ENCODE measurements around the gene ACOX2. TPM values are rescaled to one million over a fixed set of nuclear protein-coding genes. Genes with fewer than 3 reads are reported as not detected.

ACOX2 gene
- total and polyA plus RNA-seq, 2 donors (not counting 3 experiments of a cell fraction or from before 2014, with no cell fraction given): 1.5 to 10.5 TPM

- ChIA-PET POLR2A (interaction anchor here (0.6 kb wide), 1 partner anchor 93 kb away, joined by 7 read pairs; no protein-coding TSS in a partner anchor), CTCF (interaction anchor here (0.8 to 1.4 kb wide), 5 partner anchors 34 to 220 kb away, joined by 3 to 9 read pairs (median 5); partner anchors contain the start of genes HTD2, KCTD6 and RPP14)
- Histone ChIP-seq H4K20me1 (replicated peaks; ENCODE audit: control insufficient read depth, extremely low read depth, insufficient read depth, low read length) (no peaks in the 10 kb centered on the region), H3K27me3 (ENCODE audit: control insufficient read depth in 2 of 2, insufficient read depth in 2 of 2, low read length in 2 of 2) (no peaks in the 10 kb centered on the region), H3K27ac (ENCODE audit: insufficient read depth, low read depth, low read length) (no peak overlapping the region), H2AFZ (ENCODE audit: low read depth, low read length) (no peak overlapping the region), H3K4me2 (ENCODE audit: insufficient read depth, low read length) (no peak overlapping the region), H3K9me1 (replicated peaks; ENCODE audit: control insufficient read depth, extremely low read depth, insufficient read depth, low read length) (no peaks in the 10 kb centered on the region), H3K79me2 (ENCODE audit: control insufficient read depth, insufficient read depth, low read length) (no peaks in the 10 kb centered on the region), H3K4me3 (replicated peaks in 1 of 3; ENCODE audit: insufficient read depth in 1 of 3, low read depth in 1 of 3, low read length in 3 of 3) (no peak overlapping the region), H3K4me1 (ENCODE audit: control insufficient read depth, extremely low read depth, insufficient read depth, low read length) (peaks cover 18% of the 10 kb centered on the region), H3K36me3 (ENCODE audit: control insufficient read depth in 2 of 2, extremely low read depth in 1 of 2, insufficient read depth in 2 of 2, low read length in 2 of 2) (no peaks in the 10 kb centered on the region), H3K9me3 (replicated peaks; ENCODE audit: control insufficient read depth, insufficient read depth, low read length) (no peaks in the 10 kb centered on the region), H3K9ac (replicated peaks; ENCODE audit: extremely low read depth, insufficient read depth, low read length) (no peak overlapping the region)
- DNase-seq (ENCODE audit: low read depth, low spot score) (peak; percentile 58), FAIRE-seq (peak; percentile 98)
- intact Hi-C loops (cut with micrococcal nuclease): loop anchor here (1.0 to 5.0 kb wide), 2 partner anchors 35 to 194 kb away; partner anchors contain the start of gene PXK
- BruUV-seq (replicated peaks): no TSS peak
- dilution Hi-C loops (cut with MboI; ENCODE audit: extremely low pct_ligation_motif_present, low sequenced_read_pairs): no loop called here
- TF ChIP-seq POLR2AphosphoS5 (IDR thresholded peaks at IDR 0.05; ENCODE audit: insufficient read depth, low read depth, low read length): peak; percentile 26
- peak; percentile 87 for TF ChIP-seq FOS (IDR thresholded peaks at IDR 0.05; ENCODE audit: borderline replicate concordance, insufficient read depth, low read length)
- TF ChIP-seq EZH2 (IDR thresholded peaks at IDR 0.05; ENCODE audit: borderline replicate concordance, low read depth, low read length, severe bottlenecking): no peak
- peak; percentile 71 for TF ChIP-seq JUN (IDR thresholded peaks at IDR 0.05; ENCODE audit: borderline replicate concordance, insufficient read depth, insufficient read length, low read depth)
- no peak for TF ChIP-seq GATA2 (IDR thresholded peaks at IDR 0.05; ENCODE audit: insufficient read depth, insufficient read length, low read depth, low read length)
- no peak for TF ChIP-seq MYC (IDR thresholded peaks at IDR 0.05; ENCODE audit: low read depth, low read length)
- no peak for TF ChIP-seq MAX (IDR thresholded peaks at IDR 0.05; ENCODE audit: insufficient read depth, insufficient read length)
These were observed 10.5 kb downstream of the ACOX2 start for GRCh38 chr3:58526515-58526957.
